ENCODE data around the gene ERICH6B. TPM values are rescaled to one million over a fixed set of nuclear protein-coding genes. Genes with fewer than 3 reads are reported as not detected.

ERICH6B gene
- total RNA-seq, 1 experiment from 2014 or later = not detected

GRCh38 chr13:45500492-45501174, 114.9 kb downstream of the ERICH6B start:
- peak overlapping the region; percentile 64 for H3K4me2 ChIP-seq (ENCODE audit: low read length)
- peak overlapping the region; percentile 5; the same call in 1 of the 2 replicates for H3K4me3 ChIP-seq (ENCODE audit: low read length)
- peak overlapping the region; percentile 29 for H3K9ac ChIP-seq (ENCODE audit: low read length)
- TF ChIP-seq EZH2phosphoT487 (IDR thresholded peaks at IDR 0.05; ENCODE audit: borderline replicate concordance, low read length) (no peak), EZH2 (IDR thresholded peaks at IDR 0.05; ENCODE audit: low read length, unreplicated experiment) (no peak), CTCF (conservative IDR thresholded peaks at IDR 0.05; ENCODE audit: low read depth, low read length) (no peak)
- peak overlapping the region; percentile 83 for H3K27ac ChIP-seq (ENCODE audit: low read length)
- no peak overlapping the region for H2AFZ ChIP-seq (ENCODE audit: low read length)
- intact Hi-C loops (cut with micrococcal nuclease) = no loop called here
- ChIA-PET POLR2A (ENCODE audit: unreplicated experiment) (no interaction called here), CTCF (no interaction called here)
- H3K27me3 ChIP-seq (ENCODE audit: low read length) = no peaks in the 10 kb centered on the region
- H3K36me3 ChIP-seq (ENCODE audit: low read depth, low read length) = peaks cover 42% of the 10 kb centered on the region
- peaks cover 9% of the 10 kb centered on the region for H3K79me2 ChIP-seq (ENCODE audit: low read length)
- no peaks in the 10 kb centered on the region for H4K20me1 ChIP-seq (ENCODE audit: low read length)
- BruUV-seq (replicated peaks) = no TSS peak
- H3K9me2 ChIP-seq (replicated peaks; ENCODE audit: low read length) = no peaks in the 10 kb centered on the region
- H3K9me3 ChIP-seq (ENCODE audit: low read length) = no peaks in the 10 kb centered on the region
- DNase-seq (peak; percentile 80), ATAC-seq (peak; percentile 79)
- H3K4me1 ChIP-seq (ENCODE audit: insufficient read depth, low read length) = peaks cover 29% of the 10 kb centered on the region
- H3F3A ChIP-seq (ENCODE audit: low read length, unreplicated experiment) = no peaks in the 10 kb centered on the region

GRCh38 chr13:45496942-45497341, 118.6 kb downstream of the ERICH6B start:
- POLR2A ChIA-PET (ENCODE audit: unreplicated experiment) = no interaction called here

More at GRCh38 chr13:45496942-45497341, 118.6 kb downstream of the ERICH6B start:
- H4K20me1 ChIP-seq (ENCODE audit: low read length) = no peaks in the 10 kb centered on the region
- no peaks in the 10 kb centered on the region for H3K9me2 ChIP-seq (replicated peaks; ENCODE audit: low read length)
- ATAC-seq (peak; percentile 40; the same call in 1 of the 2 replicates), DNase-seq (peak; percentile 51)
- no TSS peak for BruUV-seq (replicated peaks)
- no peaks in the 10 kb centered on the region for H3F3A ChIP-seq (ENCODE audit: low read length, unreplicated experiment)
- H3K27me3 ChIP-seq (ENCODE audit: low read length) = no peaks in the 10 kb centered on the region
- H3K4me3 ChIP-seq (ENCODE audit: low read length) = no peak overlapping the region
- H3K9me3 ChIP-seq (ENCODE audit: low read length) = no peaks in the 10 kb centered on the region
- TF ChIP-seq EZH2phosphoT487 (IDR thresholded peaks at IDR 0.05; ENCODE audit: borderline replicate concordance, low read length) (no peak), EZH2 (IDR thresholded peaks at IDR 0.05; ENCODE audit: low read length, unreplicated experiment) (no peak), CTCF (conservative IDR thresholded peaks at IDR 0.05; ENCODE audit: low read depth, low read length) (no peak)
- H3K79me2 ChIP-seq (ENCODE audit: low read length) = peaks cover 2% of the 10 kb centered on the region; the same call in 1 of the 2 replicates
- H3K4me2 ChIP-seq (ENCODE audit: low read length) = no peak overlapping the region
- CTCF ChIA-PET = no interaction called here
- no peak overlapping the region for H3K9ac ChIP-seq (ENCODE audit: low read length)
- H2AFZ ChIP-seq (ENCODE audit: low read length) = no peak overlapping the region
- H3K36me3 ChIP-seq (ENCODE audit: low read depth, low read length) = peaks cover 21% of the 10 kb centered on the region
- H3K4me1 ChIP-seq (ENCODE audit: insufficient read depth, low read length) = peaks cover 29% of the 10 kb centered on the region
- H3K27ac ChIP-seq (ENCODE audit: low read length) = no peak overlapping the region; the same call in 1 of the 2 replicates
- intact Hi-C loops (cut with micrococcal nuclease) = no loop called here
